ENCODE results near the gene CELF4.
"Not testable (repeated sequence)": the region's sequence is repeated elsewhere in the genome, so short reads cannot be mapped to it uniquely, and the experiment has no call there.

CELF4 gene

DNA sequence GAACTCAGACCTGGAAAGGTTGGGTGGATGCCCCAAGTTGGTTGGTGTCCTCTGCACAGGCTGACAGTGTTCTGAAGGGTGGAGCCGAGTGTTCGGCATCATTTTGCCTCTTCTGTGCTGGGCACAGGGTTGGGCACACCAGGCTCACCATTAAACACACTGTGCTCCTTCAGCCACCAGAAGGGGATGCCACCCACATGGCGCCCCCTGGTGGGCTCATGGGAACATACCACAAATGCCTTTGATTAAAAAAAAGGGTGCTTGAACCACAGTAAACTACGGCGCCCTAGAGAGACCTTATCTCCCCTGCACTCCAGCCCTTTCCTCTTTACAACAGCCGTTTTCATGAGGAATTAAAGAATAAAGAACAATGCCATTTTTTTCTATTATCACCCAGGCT is 89.4 kb downstream of the CELF4 start:
- H3K36me3 ChIP-seq (ENCODE audit: control insufficient read depth in 2 of 2, insufficient read depth in 2 of 2, low read length in 2 of 2): no peaks in the 10 kb centered on the region
- no peaks in the 10 kb centered on the region for H3K9me3 ChIP-seq (ENCODE audit: control insufficient read depth in 2 of 2, low read length in 2 of 2)
- no peaks in the 10 kb centered on the region for H3K4me1 ChIP-seq (ENCODE audit: control insufficient read depth in 2 of 2, insufficient read depth in 2 of 2, low read length in 2 of 2)
- no peak overlapping the region for H3K9ac ChIP-seq (ENCODE audit: low read depth in 1 of 2, low read length in 2 of 2)
- H3K27me3 ChIP-seq (ENCODE audit: control insufficient read depth in 2 of 2, insufficient read depth in 2 of 2, low read length in 2 of 2): peaks cover 0 to 3% of the 10 kb centered on the region in 2 donors
- H3K4me3 ChIP-seq (ENCODE audit: low read length in 2 of 2): no peak overlapping the region
- H3K27ac ChIP-seq (ENCODE audit: low read depth in 2 of 2, low read length in 2 of 2): no peak overlapping the region

DNA sequence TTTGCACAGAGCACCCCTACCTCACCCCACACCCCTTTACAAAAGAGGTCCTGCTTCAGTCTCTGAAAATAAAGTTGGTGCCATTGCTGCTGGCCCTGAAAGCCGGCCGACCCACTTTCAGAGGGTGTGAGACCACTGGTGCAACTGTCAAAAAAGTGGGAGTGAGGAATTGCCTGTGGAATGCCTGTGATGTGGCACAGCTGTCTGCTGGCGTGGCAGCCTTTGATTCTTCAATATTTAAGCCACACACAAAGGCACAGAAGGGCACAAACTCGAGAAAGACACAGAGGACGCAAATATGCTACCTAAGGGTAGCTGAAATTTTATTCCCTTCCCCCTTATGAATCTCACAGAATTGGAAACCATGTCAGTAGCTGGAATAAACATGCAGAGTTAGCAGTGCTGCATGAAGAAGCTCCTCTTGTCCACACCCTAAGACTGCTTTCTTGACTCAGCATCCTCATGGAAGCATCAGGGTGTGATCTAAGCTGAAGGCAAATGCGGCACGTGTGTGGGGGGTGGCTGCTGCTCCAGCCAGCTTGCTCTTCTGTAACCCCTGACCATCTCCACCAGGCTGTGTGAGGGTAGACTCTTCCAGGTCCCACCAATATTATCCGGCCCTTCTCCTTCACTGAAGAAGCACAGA is 92.3 kb downstream of the CELF4 start:
- no peaks in the 10 kb centered on the region for H3K36me3 ChIP-seq (ENCODE audit: control insufficient read depth in 2 of 2, insufficient read depth in 2 of 2, low read length in 2 of 2)
- peaks cover 0 to 3% of the 10 kb centered on the region in 2 donors for H3K27me3 ChIP-seq (ENCODE audit: control insufficient read depth in 2 of 2, insufficient read depth in 2 of 2, low read length in 2 of 2)
- H3K4me3 ChIP-seq (ENCODE audit: low read length in 2 of 2): no peak overlapping the region
- no peaks in the 10 kb centered on the region for H3K4me1 ChIP-seq (ENCODE audit: control insufficient read depth in 2 of 2, insufficient read depth in 2 of 2, low read length in 2 of 2)
- no peak overlapping the region for H3K27ac ChIP-seq (ENCODE audit: low read depth in 2 of 2, low read length in 2 of 2)
- no peak overlapping the region for H3K9ac ChIP-seq (ENCODE audit: low read depth in 1 of 2, low read length in 2 of 2)
- H3K9me3 ChIP-seq (ENCODE audit: control insufficient read depth in 2 of 2, low read length in 2 of 2): no peaks in the 10 kb centered on the region

DNA sequence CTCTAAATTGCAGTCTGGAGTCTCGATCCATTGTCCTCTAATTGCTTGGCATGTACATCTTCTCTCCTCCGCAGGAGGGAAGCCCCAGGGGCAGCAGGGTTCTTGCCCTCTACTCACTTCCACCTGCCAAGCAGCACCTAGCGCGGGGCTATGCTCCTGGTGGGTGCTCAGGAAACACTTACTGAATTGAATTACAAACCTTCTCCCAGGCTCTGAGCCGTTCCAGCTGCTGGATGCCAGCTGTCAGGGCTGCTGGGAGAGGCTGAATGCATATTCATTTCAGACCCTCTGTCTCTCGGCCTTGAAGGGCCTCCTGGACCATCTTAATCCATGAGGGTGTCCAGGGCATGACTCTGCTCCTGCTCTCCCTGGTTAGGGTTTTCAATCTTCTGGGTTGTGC is 94.0 kb downstream of the CELF4 start:
- Histone ChIP-seq H3K9ac (ENCODE audit: low read depth in 1 of 2, low read length in 2 of 2) (no peak overlapping the region), H3K36me3 (ENCODE audit: control insufficient read depth in 2 of 2, insufficient read depth in 2 of 2, low read length in 2 of 2) (no peaks in the 10 kb centered on the region), H3K27ac (ENCODE audit: low read depth in 2 of 2, low read length in 2 of 2) (no peak overlapping the region), H3K4me3 (ENCODE audit: low read length in 2 of 2) (no peak overlapping the region), H3K4me1 (ENCODE audit: control insufficient read depth in 2 of 2, insufficient read depth in 2 of 2, low read length in 2 of 2) (no peaks in the 10 kb centered on the region), H3K9me3 (ENCODE audit: control insufficient read depth in 2 of 2, low read length in 2 of 2) (no peaks in the 10 kb centered on the region), H3K27me3 (ENCODE audit: control insufficient read depth in 2 of 2, insufficient read depth in 2 of 2, low read length in 2 of 2) (peaks cover 0 to under 1% of the 10 kb centered on the region in 2 donors)

DNA sequence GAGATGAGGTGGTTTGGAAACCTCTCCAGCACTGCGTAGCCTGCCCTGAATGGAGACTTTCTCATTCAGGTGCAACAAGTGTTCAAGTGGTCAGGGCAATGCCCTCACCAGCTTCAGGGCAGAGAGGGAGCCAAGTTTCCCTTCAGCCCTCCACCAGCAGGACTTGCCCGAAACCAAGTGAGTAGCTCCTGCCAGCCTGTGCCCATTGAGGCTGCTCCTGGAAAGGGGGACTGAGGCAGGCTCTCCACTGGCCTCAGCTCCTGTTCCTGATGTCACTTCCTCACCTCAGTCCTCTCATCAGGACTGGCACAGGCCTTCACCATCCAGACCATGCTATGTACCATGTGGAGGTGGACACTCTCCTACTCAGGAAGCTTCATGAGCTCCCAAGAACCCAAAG is 94.6 kb downstream of the CELF4 start:
- no peaks in the 10 kb centered on the region for H3K27me3 ChIP-seq (ENCODE audit: control insufficient read depth in 2 of 2, insufficient read depth in 2 of 2, low read length in 2 of 2)
- no peaks in the 10 kb centered on the region for H3K9me3 ChIP-seq (ENCODE audit: control insufficient read depth in 2 of 2, low read length in 2 of 2)
- no peaks in the 10 kb centered on the region for H3K4me1 ChIP-seq (ENCODE audit: control insufficient read depth in 2 of 2, insufficient read depth in 2 of 2, low read length in 2 of 2)
- no peak overlapping the region for H3K27ac ChIP-seq (ENCODE audit: low read depth in 2 of 2, low read length in 2 of 2)
- no peak overlapping the region for H3K9ac ChIP-seq (ENCODE audit: low read depth in 1 of 2, low read length in 2 of 2)
- H3K4me3 ChIP-seq (ENCODE audit: low read length in 2 of 2): no peak overlapping the region
- no peaks in the 10 kb centered on the region for H3K36me3 ChIP-seq (ENCODE audit: control insufficient read depth in 2 of 2, insufficient read depth in 2 of 2, low read length in 2 of 2)

DNA sequence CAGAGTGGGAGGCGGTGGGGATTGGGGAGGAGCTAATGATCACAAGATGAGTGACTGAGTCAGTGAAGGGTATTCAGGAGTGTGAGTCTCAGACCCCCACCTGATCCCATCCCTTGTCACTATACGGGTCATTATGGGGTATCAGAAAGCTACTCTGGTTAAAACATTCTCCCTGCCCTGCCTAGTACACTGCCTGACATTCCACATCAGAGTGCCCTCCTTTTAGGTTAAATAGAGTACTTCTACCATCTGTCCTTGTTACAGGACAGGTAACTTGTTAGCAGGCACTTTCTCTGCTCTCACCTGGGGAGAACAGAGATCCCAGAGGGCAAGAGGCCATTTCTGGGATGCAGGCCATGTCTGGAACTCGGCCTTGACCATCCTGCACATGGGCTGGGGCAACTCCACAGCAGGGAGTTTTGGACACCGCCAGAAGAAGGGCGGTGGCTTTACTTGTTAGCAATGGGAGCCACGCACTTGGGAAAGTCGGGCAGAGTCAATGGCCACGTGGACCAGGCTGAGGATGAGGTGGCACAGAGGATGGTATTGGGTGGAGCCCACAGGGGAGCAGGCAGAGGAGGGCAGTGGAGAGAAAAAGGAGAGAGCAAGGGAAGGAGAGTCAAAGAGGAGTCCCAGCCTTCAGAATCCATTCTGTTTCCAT is 98.5 kb downstream of the CELF4 start:
- H3K4me3 ChIP-seq (ENCODE audit: low read length in 2 of 2): no peak overlapping the region
- no peaks in the 10 kb centered on the region for H3K4me1 ChIP-seq (ENCODE audit: control insufficient read depth in 2 of 2, insufficient read depth in 2 of 2, low read length in 2 of 2)
- H3K9me3 ChIP-seq (ENCODE audit: control insufficient read depth in 2 of 2, low read length in 2 of 2): no peaks in the 10 kb centered on the region
- H3K9ac ChIP-seq (ENCODE audit: low read depth in 1 of 2, low read length in 2 of 2): no peak overlapping the region
- no peaks in the 10 kb centered on the region for H3K36me3 ChIP-seq (ENCODE audit: control insufficient read depth in 2 of 2, insufficient read depth in 2 of 2, low read length in 2 of 2)
- no peaks in the 10 kb centered on the region for H3K27me3 ChIP-seq (ENCODE audit: control insufficient read depth in 2 of 2, insufficient read depth in 2 of 2, low read length in 2 of 2)
- H3K27ac ChIP-seq (ENCODE audit: low read depth in 2 of 2, low read length in 2 of 2): no peak overlapping the region

DNA sequence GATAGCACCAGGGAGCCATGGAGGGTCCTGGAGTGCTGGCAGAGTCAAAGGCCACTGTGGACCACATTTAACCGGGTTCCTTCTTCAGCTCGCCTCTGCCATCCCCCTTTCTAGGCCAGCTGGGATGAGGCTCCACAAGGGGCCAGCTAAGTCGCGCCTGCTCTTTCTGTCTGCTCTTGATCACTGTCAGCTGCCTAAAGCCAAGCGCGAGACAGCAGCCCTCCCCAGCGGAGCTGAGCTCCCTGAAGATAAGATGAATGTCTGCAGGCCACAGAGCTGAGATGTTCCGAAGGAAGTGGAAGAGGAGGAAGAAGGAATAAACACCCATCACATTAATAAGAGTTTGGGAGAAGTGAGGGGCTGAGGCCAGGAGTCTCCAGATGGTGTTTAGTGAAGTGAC is 99.6 kb downstream of the CELF4 start:
- H3K4me1 ChIP-seq (ENCODE audit: control insufficient read depth in 2 of 2, insufficient read depth in 2 of 2, low read length in 2 of 2): no peaks in the 10 kb centered on the region
- H3K4me3 ChIP-seq (ENCODE audit: low read length in 2 of 2): no peak overlapping the region
- no peaks in the 10 kb centered on the region for H3K36me3 ChIP-seq (ENCODE audit: control insufficient read depth in 2 of 2, insufficient read depth in 2 of 2, low read length in 2 of 2)
- no peaks in the 10 kb centered on the region for H3K27me3 ChIP-seq (ENCODE audit: control insufficient read depth in 2 of 2, insufficient read depth in 2 of 2, low read length in 2 of 2)
- no peaks in the 10 kb centered on the region for H3K9me3 ChIP-seq (ENCODE audit: control insufficient read depth in 2 of 2, low read length in 2 of 2)
- H3K27ac ChIP-seq (ENCODE audit: low read depth in 2 of 2, low read length in 2 of 2): no peak overlapping the region
- no peak overlapping the region for H3K9ac ChIP-seq (ENCODE audit: low read depth in 1 of 2, low read length in 2 of 2)

DNA sequence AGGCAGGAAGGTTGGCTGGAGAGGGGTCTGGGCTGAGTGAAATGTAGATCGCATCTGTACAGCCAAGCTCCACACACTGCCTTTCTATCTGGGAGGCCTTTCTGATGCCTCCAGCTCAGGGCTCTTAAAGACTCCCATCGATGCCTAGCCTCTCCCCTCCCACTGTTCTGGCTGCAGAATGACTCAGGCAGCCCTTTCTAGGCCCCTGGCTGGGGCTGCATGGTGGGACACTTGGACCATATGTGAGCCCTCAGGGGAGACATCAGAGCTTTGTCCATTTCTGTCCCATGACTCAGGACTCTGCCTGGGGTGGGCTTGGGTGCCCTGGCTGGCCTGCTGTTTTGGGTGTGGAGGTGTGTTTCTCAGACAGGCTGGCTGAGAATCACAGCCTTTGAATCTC is 101.3 kb downstream of the CELF4 start:
- Histone ChIP-seq H3K9ac (ENCODE audit: low read depth in 1 of 2, low read length in 2 of 2) (no peak overlapping the region), H3K36me3 (ENCODE audit: control insufficient read depth in 2 of 2, insufficient read depth in 2 of 2, low read length in 2 of 2) (no peaks in the 10 kb centered on the region), H3K4me3 (ENCODE audit: low read length in 2 of 2) (no peak overlapping the region), H3K4me1 (ENCODE audit: control insufficient read depth in 2 of 2, insufficient read depth in 2 of 2, low read length in 2 of 2) (no peaks in the 10 kb centered on the region), H3K27ac (ENCODE audit: low read depth in 2 of 2, low read length in 2 of 2) (no peak overlapping the region), H3K27me3 (ENCODE audit: control insufficient read depth in 2 of 2, insufficient read depth in 2 of 2, low read length in 2 of 2) (no peaks in the 10 kb centered on the region), H3K9me3 (ENCODE audit: control insufficient read depth in 2 of 2, low read length in 2 of 2) (no peaks in the 10 kb centered on the region)

DNA sequence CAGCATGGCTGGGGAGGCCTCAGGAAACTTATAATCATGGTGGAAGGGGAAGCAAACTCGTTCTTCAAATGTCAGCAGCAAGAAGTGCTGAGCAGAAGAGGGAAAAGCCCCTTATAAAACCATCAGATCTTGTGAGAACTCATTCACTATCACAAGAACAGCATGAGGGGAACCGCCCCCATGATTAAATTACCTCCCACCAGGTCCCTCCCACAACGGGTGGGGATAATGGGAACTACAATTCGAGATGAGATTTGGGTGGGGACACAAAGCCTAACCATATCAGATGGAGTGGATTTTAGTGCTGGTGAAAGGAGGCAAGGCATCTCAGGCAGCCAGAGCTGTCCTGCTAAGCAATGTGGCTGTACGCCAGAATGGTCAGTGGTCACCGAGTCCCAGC is 104.3 kb downstream of the CELF4 start:
- not testable (repeated sequence) for H3K9ac ChIP-seq (ENCODE audit: low read depth in 1 of 2, low read length in 2 of 2); H3K27ac ChIP-seq (ENCODE audit: low read depth in 2 of 2, low read length in 2 of 2); H3K4me1 ChIP-seq (ENCODE audit: control insufficient read depth in 2 of 2, insufficient read depth in 2 of 2, low read length in 2 of 2); H3K36me3 ChIP-seq (ENCODE audit: control insufficient read depth in 2 of 2, insufficient read depth in 2 of 2, low read length in 2 of 2); H3K4me3 ChIP-seq (ENCODE audit: low read length in 2 of 2); H3K27me3 ChIP-seq (ENCODE audit: control insufficient read depth in 2 of 2, insufficient read depth in 2 of 2, low read length in 2 of 2); H3K9me3 ChIP-seq (ENCODE audit: control insufficient read depth in 2 of 2, low read length in 2 of 2)

DNA sequence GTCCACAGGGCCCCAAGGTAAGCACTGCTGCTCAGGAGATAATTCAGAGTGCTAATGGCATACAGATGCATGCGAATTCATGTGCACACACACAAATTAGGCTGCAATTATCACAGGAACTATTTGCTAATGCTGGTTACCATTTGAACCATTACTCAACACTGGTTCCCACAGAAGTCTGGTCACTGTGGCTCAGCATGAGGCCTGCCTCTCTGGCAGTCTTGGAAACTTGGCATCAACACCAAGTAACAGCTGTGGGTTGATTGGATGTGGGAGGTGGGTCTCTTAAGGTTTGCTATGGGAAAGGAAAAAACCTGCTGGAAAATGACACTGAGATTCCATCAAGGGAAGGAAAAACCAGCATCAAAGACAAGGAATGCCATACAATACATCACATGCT is 105.0 kb downstream of the CELF4 start:
- Histone ChIP-seq H3K36me3 (ENCODE audit: control insufficient read depth in 2 of 2, insufficient read depth in 2 of 2, low read length in 2 of 2) (no peaks in the 10 kb centered on the region), H3K4me3 (ENCODE audit: low read length in 2 of 2) (no peak overlapping the region), H3K27ac (ENCODE audit: low read depth in 2 of 2, low read length in 2 of 2) (no peak overlapping the region), H3K4me1 (ENCODE audit: control insufficient read depth in 2 of 2, insufficient read depth in 2 of 2, low read length in 2 of 2) (no peaks in the 10 kb centered on the region), H3K9ac (ENCODE audit: low read depth in 1 of 2, low read length in 2 of 2) (no peak overlapping the region), H3K27me3 (ENCODE audit: control insufficient read depth in 2 of 2, insufficient read depth in 2 of 2, low read length in 2 of 2) (no peaks in the 10 kb centered on the region), H3K9me3 (ENCODE audit: control insufficient read depth in 2 of 2, low read length in 2 of 2) (no peaks in the 10 kb centered on the region)

DNA sequence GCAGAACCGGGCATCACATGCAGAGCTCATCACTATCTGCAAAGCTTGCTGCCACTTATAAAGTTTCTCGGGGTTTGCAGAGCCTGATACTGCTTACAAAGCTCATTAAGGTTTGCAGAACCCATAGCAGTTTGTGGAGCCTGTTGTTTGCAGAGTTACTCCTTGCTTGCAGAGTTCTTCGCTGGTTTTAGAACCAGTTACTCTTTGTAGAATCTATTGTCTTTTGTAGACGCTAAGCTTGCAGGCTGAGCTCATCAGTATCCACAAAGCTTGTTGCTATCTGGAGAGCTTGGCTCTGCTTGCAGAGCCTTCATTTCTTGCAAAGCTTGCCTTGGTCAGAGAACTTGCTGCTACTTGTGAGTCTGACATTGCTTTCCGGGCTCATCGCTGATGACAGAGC is 106.9 kb downstream of the CELF4 start:
- H3K4me3 ChIP-seq (ENCODE audit: low read length in 2 of 2): no peak overlapping the region
- H3K4me1 ChIP-seq (ENCODE audit: control insufficient read depth in 2 of 2, insufficient read depth in 2 of 2, low read length in 2 of 2): no peaks in the 10 kb centered on the region
- no peak overlapping the region for H3K27ac ChIP-seq (ENCODE audit: low read depth in 2 of 2, low read length in 2 of 2)
- H3K9ac ChIP-seq (ENCODE audit: low read depth in 1 of 2, low read length in 2 of 2): no peak overlapping the region
- H3K9me3 ChIP-seq (ENCODE audit: control insufficient read depth in 2 of 2, low read length in 2 of 2): no peaks in the 10 kb centered on the region
- no peaks in the 10 kb centered on the region for H3K27me3 ChIP-seq (ENCODE audit: control insufficient read depth in 2 of 2, insufficient read depth in 2 of 2, low read length in 2 of 2)
- H3K36me3 ChIP-seq (ENCODE audit: control insufficient read depth in 2 of 2, insufficient read depth in 2 of 2, low read length in 2 of 2): no peaks in the 10 kb centered on the region

All from mucosa of rectum (tissue), 2 donors.